HepG2 (cell line): ENCODE measurements around the gene TNFRSF13B. TPM values are rescaled to one million over a fixed set of nuclear protein-coding genes. Genes with fewer than 3 reads are reported as not detected.

Experiments
- ATAC-seq: fragments of 200-7000 bp; cut with Tn5 transposase; 3 replicates; pipeline ENCODE4 v1.9.1; 2020; ENCODE audit warnings: mild to moderate bottlenecking, moderate library complexity
- BruUV-seq: library from RNA; stranded (reverse); fragments of 400-500 nt; replicated peaks from 2 replicates; lab custom pipeline; 2021; lab: Mats Ljungman, UMichigan
- CTCF ChIA-PET: fragments of 300-600 bp; formaldehyde crosslinking; extraction: SDS; loops from one replicate; lab custom pipeline; 2021; ENCODE audit warnings: low total read pairs, inconsistent platforms, low intra/inter-chr PET ratio; lab: Yijun Ruan, JAX
- POLR2A ChIA-PET: fragments of 350-600 bp; sonication (Branson Sonifier 250); formaldehyde crosslinking; loops from one replicate; lab custom pipeline; 2020; ENCODE audit warnings: antibody characterized with exemption, inconsistent platforms; lab: Yijun Ruan, JAX
- DNase-seq: peaks from one replicate; pipeline ENCODE4 v3.0.0-alpha.2; 2015; ENCODE audit warnings: low spot score
- FAIRE-seq: peaks from 3 replicates; lab custom pipeline; 2011; peaks lifted over from hg19 to GRCh38; lab: Jason Lieb, UNC
- H2AFZ ChIP-seq: one replicate; pipeline ENCODE4 v1.6.1; 2011; ENCODE audit warnings: low read length, inconsistent platforms
- H3K27ac ChIP-seq: fragments of 300-600 bp; 3 replicates; pipeline ENCODE4 v1.8.0; 2011; ENCODE audit warnings: mixed run types, mild to moderate bottlenecking, mixed read lengths, low read length, inconsistent platforms; ENCODE audit not compliant: insufficient read depth; ENCODE audit errors: extremely low read length
- H3K27me3 ChIP-seq, 2 experiments: fragments of 200-600 bp in 1 of 2; 2 replicates in 1 of 2; 3 replicates in 1 of 2; pipeline versions ENCODE4 v1.6.0 to v1.8.0; 2011; ENCODE audit warnings: low read length in 2 of 2, mild to moderate bottlenecking in 2 of 2, moderate library complexity in 2 of 2, inconsistent platforms in 1 of 2; ENCODE audit not compliant: insufficient read depth in 2 of 2, control insufficient read depth in 1 of 2
- H3K36me3 ChIP-seq, 2 experiments: fragments of 200-600 bp in 1 of 2; replicated peaks in 1 of 2; 2 replicates in 1 of 2; 3 replicates in 1 of 2; pipeline versions ENCODE4 v1.5.1 to v1.8.0; 2011; ENCODE audit warnings: low read length in 2 of 2, inconsistent platforms in 1 of 2; ENCODE audit not compliant: insufficient read depth in 2 of 2, control insufficient read depth in 1 of 2
- H3K4me1 ChIP-seq: 2 replicates; pipeline ENCODE4 v1.5.1; 2012; ENCODE audit warnings: low read length, inconsistent platforms; ENCODE audit not compliant: insufficient read depth
- H3K4me2 ChIP-seq: 2 replicates; pipeline ENCODE4 v1.6.0; 2011; ENCODE audit warnings: low read depth, low read length, inconsistent platforms
- H3K4me3 ChIP-seq, 3 experiments: fragments of 200-600 bp in 1 of 3; sonication (generic), shearing (Covaris generic) in 1 of 3; replicated peaks in 1 of 3; 2 replicates each; pipeline ENCODE4 v1.5.1; 2011 to 2016; ENCODE audit warnings: low read length in 3 of 3, inconsistent platforms in 2 of 3, low read depth in 2 of 3, mild to moderate bottlenecking in 2 of 3, control low read depth in 1 of 3, mixed read lengths in 1 of 3; ENCODE audit not compliant: insufficient read depth in 1 of 3
- H3K79me2 ChIP-seq: one replicate; pipeline ENCODE4 v1.6.1; 2011; ENCODE audit warnings: low read length, inconsistent platforms; ENCODE audit not compliant: insufficient read depth
- H3K9ac ChIP-seq: 2 replicates; pipeline ENCODE4 v1.6.0; 2011; ENCODE audit warnings: mild to moderate bottlenecking, low read depth, low read length, inconsistent platforms; ENCODE audit not compliant: insufficient read depth
- H3K9me3 ChIP-seq: 2 replicates; pipeline ENCODE4 v1.5.1; 2012; ENCODE audit warnings: mild to moderate bottlenecking, low read length
- H4K20me1 ChIP-seq: 2 replicates; pipeline ENCODE4 v1.6.0; 2011; ENCODE audit warnings: inconsistent platforms, mild to moderate bottlenecking, low read length, moderate library complexity; ENCODE audit not compliant: insufficient read depth
- ARNT2 ChIP-seq: sonication (generic); formaldehyde crosslinking; IDR thresholded peaks from 2 replicates; pipeline ENCODE4 v1.8.0; 2022; ENCODE audit warnings: mild to moderate bottlenecking, low read depth, missing genetic modification reagents, moderate library complexity
- ESRRA ChIP-seq: sonication (generic); formaldehyde crosslinking; IDR thresholded peaks from 2 replicates; pipeline ENCODE4 v1.5.1; 2020; ENCODE audit warnings: mild to moderate bottlenecking, low read depth, missing genetic modification reagents
- KDM6A ChIP-seq: IDR thresholded peaks from 2 replicates; pipeline ENCODE4 v1.6.1; 2016; ENCODE audit warnings: low read depth
- KMT2A ChIP-seq: sonication (generic); formaldehyde crosslinking; IDR thresholded peaks from 2 replicates; pipeline ENCODE4 v1.4.0; 2020; ENCODE audit warnings: missing genetic modification reagents
- SAFB2 ChIP-seq: sonication (generic); formaldehyde crosslinking; IDR thresholded peaks from 2 replicates; pipeline ENCODE4 v1.5.1; 2020; ENCODE audit warnings: missing genetic modification reagents, low read depth, mild to moderate bottlenecking, borderline replicate concordance
- SAP130 ChIP-seq: IDR thresholded peaks from 2 replicates; pipeline ENCODE4 v1.6.1; 2016; ENCODE audit warnings: low read depth
- SNRNP70 ChIP-seq: fragments of 200-400 bp; formaldehyde crosslinking; IDR thresholded peaks from 2 replicates; pipeline ENCODE4 v1.6.1; 2017; ENCODE audit warnings: mild to moderate bottlenecking, low read depth, low read length, moderate library complexity
- SOX5 ChIP-seq: IDR thresholded peaks from 2 replicates; pipeline ENCODE4 v1.6.1; 2016; ENCODE audit warnings: borderline replicate concordance
- SRSF4 ChIP-seq: fragments of 200-400 bp; formaldehyde crosslinking; IDR thresholded peaks from one replicate; pipeline ENCODE4 v1.6.1; 2018; ENCODE audit warnings: mild to moderate bottlenecking, low read depth, low read length, moderate library complexity; ENCODE audit not compliant: poor library complexity, severe bottlenecking
- SRSF9 ChIP-seq: fragments of 200-400 bp; formaldehyde crosslinking; IDR thresholded peaks from 2 replicates; pipeline ENCODE4 v1.6.1; 2018; ENCODE audit warnings: borderline replicate concordance, mild to moderate bottlenecking, low read depth, low read length; ENCODE audit not compliant: insufficient read depth, poor library complexity, severe bottlenecking
- TOE1 ChIP-seq: sonication (generic); formaldehyde crosslinking; IDR thresholded peaks from 2 replicates; pipeline ENCODE4 v1.4.0; 2020; ENCODE audit warnings: mild to moderate bottlenecking, missing genetic modification reagents
- ZNF253 ChIP-seq: sonication (generic); formaldehyde crosslinking; IDR thresholded peaks from 2 replicates; pipeline ENCODE4 v1.8.0; 2022; ENCODE audit warnings: mild to moderate bottlenecking, missing genetic modification reagents, borderline replicate concordance
- ZNF317 ChIP-seq: sonication (generic); formaldehyde crosslinking; IDR thresholded peaks from 2 replicates; pipeline ENCODE4 v1.5.0; 2020; ENCODE audit warnings: mild to moderate bottlenecking, missing genetic modification reagents
- ZNF75D ChIP-seq: sonication (generic); formaldehyde crosslinking; IDR thresholded peaks from 2 replicates; pipeline ENCODE4 v1.8.1; 2023; ENCODE audit warnings: missing genetic modification reagents, mild to moderate bottlenecking, borderline replicate concordance
- ZNF775 ChIP-seq: sonication (generic); formaldehyde crosslinking; IDR thresholded peaks from 2 replicates; pipeline ENCODE4 v1.4.0; 2020; ENCODE audit warnings: missing genetic modification reagents, mild to moderate bottlenecking, moderate library complexity, borderline replicate concordance
- ZNF781 ChIP-seq: sonication (generic); formaldehyde crosslinking; IDR thresholded peaks from 2 replicates; pipeline ENCODE4 v1.5.1; 2020; ENCODE audit warnings: borderline replicate concordance, mild to moderate bottlenecking, missing genetic modification reagents; ENCODE audit errors: not compliant biosample characterization
- ZSCAN25 ChIP-seq: sonication (generic); formaldehyde crosslinking; IDR thresholded peaks from 2 replicates; pipeline ENCODE4 v1.8.0; 2022; ENCODE audit warnings: mild to moderate bottlenecking, missing genetic modification reagents
- WGBS: methylation state at CpG from one replicate; pipeline ENCODE4 v1.1.6; 2017; ENCODE audit warnings: low lambda C conversion rate; 5-methylcytosine and 5-hydroxymethylcytosine counted together
- in situ Hi-C: cut with HindIII; loops from 2 replicates; pipeline ENCODE4 v1.10.0; 2017; ENCODE audit warnings: low pct_unique_long_range_greater_than_20kb; ENCODE audit not compliant: extremely low pct_ligation_motif_present
- intact Hi-C: fragments of 100-400 bp; cut with micrococcal nuclease; formaldehyde crosslinking; loops from one replicate; pipeline ENCODE4 v1.10.0; 2022; ENCODE audit not compliant: unreplicated experiment
- polyA plus RNA-seq, 8 experiments: library from polyadenylated mRNA; depleted of rRNA in 3 of 8; stranded (reverse) in 7 of 8; unstranded in 1 of 8; fragments of >200 nt; fragmentation: Illumina TruSeq in 4 of 8; extraction: Trizol in 4 of 8; gene quantifications; 2 replicates each; pipeline versions ENCODE4 v1.2.1 to v1.2.3, GENCODE V29; 2011 to 2016; ENCODE audit warnings: low read depth in 4 of 8, missing spikeins in 1 of 8, mixed read lengths in 1 of 8; ENCODE audit not compliant: insufficient read depth in 1 of 8
- total RNA-seq, 5 experiments: library from RNA; depleted of rRNA; stranded (reverse); fragments of >200 nt; fragmentation: Illumina TruSeq; extraction: Trizol; gene quantifications; 2 replicates each; pipeline ENCODE4 v1.2.3, GENCODE V29; 2016; ENCODE audit warnings: low read depth in 1 of 5
- TF ChIP-seq, protein P1 (sequence below): sonication (generic); formaldehyde crosslinking; IDR thresholded peaks from 2 replicates; pipeline ENCODE4; 2020; ENCODE audit warnings: missing genetic modification reagents, mild to moderate bottlenecking, borderline replicate concordance
- TF ChIP-seq, protein P2 (sequence below): IDR thresholded peaks from 2 replicates; pipeline ENCODE4 v1.6.1; 2016; ENCODE audit warnings: low read depth

TNFRSF13B gene
- total and polyA plus RNA-seq, 2 of the 13 experiments (the other 11 are each of a cell fraction or from before 2014, with no cell fraction given): not detected

DNA sequence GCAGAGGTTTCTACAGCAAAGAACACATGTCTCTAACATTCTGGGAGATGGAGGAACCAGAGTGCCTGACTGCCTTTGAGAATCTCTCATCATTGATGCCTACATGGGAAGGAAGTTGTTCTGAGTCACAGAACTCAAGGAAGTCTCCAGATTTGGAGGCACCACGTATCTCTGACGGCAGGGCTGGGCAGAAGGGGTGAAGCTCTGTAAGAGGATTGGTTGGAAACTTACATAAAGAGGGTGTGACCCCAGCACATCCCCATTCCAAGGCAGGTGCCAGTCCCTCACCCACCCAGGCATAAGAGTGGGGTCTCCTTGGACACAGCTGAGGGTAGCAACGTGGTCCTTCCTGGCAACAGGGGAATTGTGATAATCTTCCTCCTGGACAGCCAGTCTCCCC is 17.4 kb downstream of the TNFRSF13B start:
- Histone ChIP-seq H3K36me3 (no peaks in the 10 kb centered on the region), H2AFZ (no peak overlapping the region), H3K9me3 (no peaks in the 10 kb centered on the region), H3K4me2 (no peak overlapping the region), H3K27me3 (peaks cover 2 to 52% of the 10 kb centered on the region in 2 experiments), H3K9ac (no peak overlapping the region), H3K4me3 (no peak overlapping the region), H4K20me1 (no peaks in the 10 kb centered on the region), H3K4me1 (no peaks in the 10 kb centered on the region), H3K79me2 (no peaks in the 10 kb centered on the region), H3K27ac (no peak overlapping the region)
- intact Hi-C loops: no loop called here
- ChIA-PET CTCF (no interaction called here), POLR2A (no interaction called here)
- DNase-seq (no peak), ATAC-seq (no peak), FAIRE-seq (no peak)
- no TSS peak for BruUV-seq
- TF ChIP-seq ARNT2 (CRISPR knock-in tag) (no peak), ZNF775 (CRISPR knock-in tag) (no peak), TOE1 (CRISPR knock-in tag) (no peak), SAFB2 (CRISPR knock-in tag) (no peak), SNRNP70 (no peak), KMT2A (CRISPR knock-in tag) (no peak), SRSF4 (no peak), ESRRA (CRISPR knock-in tag) (no peak), SOX5 (CRISPR knock-in tag) (no peak), ZNF781 (CRISPR knock-in tag) (no peak), ZSCAN25 (no peak), SAP130 (CRISPR knock-in tag) (no peak), ZNF75D (CRISPR knock-in tag) (no peak), ZNF253 (no peak), SRSF9 (no peak), ZNF317 (CRISPR knock-in tag) (no peak), KDM6A (CRISPR knock-in tag) (no peak)
- TF ChIP-seq, protein P1, sequence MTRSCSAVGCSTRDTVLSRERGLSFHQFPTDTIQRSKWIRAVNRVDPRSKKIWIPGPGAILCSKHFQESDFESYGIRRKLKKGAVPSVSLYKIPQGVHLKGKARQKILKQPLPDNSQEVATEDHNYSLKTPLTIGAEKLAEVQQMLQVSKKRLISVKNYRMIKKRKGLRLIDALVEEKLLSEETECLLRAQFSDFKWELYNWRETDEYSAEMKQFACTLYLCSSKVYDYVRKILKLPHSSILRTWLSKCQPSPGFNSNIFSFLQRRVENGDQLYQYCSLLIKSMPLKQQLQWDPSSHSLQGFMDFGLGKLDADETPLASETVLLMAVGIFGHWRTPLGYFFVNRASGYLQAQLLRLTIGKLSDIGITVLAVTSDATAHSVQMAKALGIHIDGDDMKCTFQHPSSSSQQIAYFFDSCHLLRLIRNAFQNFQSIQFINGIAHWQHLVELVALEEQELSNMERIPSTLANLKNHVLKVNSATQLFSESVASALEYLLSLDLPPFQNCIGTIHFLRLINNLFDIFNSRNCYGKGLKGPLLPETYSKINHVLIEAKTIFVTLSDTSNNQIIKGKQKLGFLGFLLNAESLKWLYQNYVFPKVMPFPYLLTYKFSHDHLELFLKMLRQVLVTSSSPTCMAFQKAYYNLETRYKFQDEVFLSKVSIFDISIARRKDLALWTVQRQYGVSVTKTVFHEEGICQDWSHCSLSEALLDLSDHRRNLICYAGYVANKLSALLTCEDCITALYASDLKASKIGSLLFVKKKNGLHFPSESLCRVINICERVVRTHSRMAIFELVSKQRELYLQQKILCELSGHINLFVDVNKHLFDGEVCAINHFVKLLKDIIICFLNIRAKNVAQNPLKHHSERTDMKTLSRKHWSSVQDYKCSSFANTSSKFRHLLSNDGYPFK (CRISPR knock-in tag): no peak
- TF ChIP-seq, protein P2, sequence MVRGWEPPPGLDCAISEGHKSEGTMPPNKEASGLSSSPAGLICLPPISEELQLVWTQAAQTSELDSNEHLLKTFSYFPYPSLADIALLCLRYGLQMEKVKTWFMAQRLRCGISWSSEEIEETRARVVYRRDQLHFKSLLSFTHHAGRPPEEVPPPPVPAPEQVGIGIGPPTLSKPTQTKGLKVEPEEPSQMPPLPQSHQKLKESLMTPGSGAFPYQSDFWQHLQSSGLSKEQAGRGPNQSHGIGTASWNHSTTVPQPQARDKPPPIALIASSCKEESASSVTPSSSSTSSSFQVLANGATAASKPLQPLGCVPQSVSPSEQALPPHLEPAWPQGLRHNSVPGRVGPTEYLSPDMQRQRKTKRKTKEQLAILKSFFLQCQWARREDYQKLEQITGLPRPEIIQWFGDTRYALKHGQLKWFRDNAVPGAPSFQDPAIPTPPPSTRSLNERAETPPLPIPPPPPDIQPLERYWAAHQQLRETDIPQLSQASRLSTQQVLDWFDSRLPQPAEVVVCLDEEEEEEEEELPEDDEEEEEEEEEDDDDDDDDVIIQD: no peak
- WGBS: 0% methylated on average over 2 of the region's 3 CpGs
- in situ Hi-C loops: no loop called here
